Neural cell (in vitro differentiated cells): ENCODE results near the gene EEPD1. TPM values are rescaled to one million over a fixed set of nuclear protein-coding genes. Genes with fewer than 3 reads are reported as not detected.

Source experiments
- H2AFZ ChIP-seq: fragments of 200-600, 300-800 bp; sonication (generic), shearing (Covaris generic); 2 replicates; pipeline ENCODE4 v1.6.0; 2014; ENCODE audit warnings: low read depth, mild to moderate bottlenecking, antibody characterized with exemption, low read length, moderate library complexity
- H3F3A ChIP-seq: fragments of 200-600 bp; shearing (Covaris generic); 2 replicates; pipeline ENCODE4 v1.6.1; 2016; ENCODE audit warnings: mild to moderate bottlenecking, moderate library complexity, mixed read lengths, antibody characterized with exemption, low read length; ENCODE audit not compliant: insufficient read depth, poor library complexity, severe bottlenecking
- H3K27ac ChIP-seq: fragments of 200-600, 300-800 bp; sonication (generic), shearing (Covaris generic); 2 replicates; pipeline ENCODE4 v1.5.1; 2014; ENCODE audit warnings: mild to moderate bottlenecking, low read length, moderate library complexity
- H3K27me3 ChIP-seq: fragments of 300-800, 200-600 bp; sonication (generic), shearing (Covaris generic); 2 replicates; pipeline ENCODE4 v1.6.0; 2014; ENCODE audit warnings: mild to moderate bottlenecking, low read depth, low read length, moderate library complexity; ENCODE audit not compliant: insufficient read depth
- H3K36me3 ChIP-seq: fragments of 300-800, 200-600 bp; sonication (generic), shearing (Covaris generic); 2 replicates; pipeline ENCODE4 v1.5.1; 2014; ENCODE audit warnings: mild to moderate bottlenecking, antibody characterized with exemption, low read length, moderate library complexity; ENCODE audit not compliant: insufficient read depth
- H3K4me2 ChIP-seq: fragments of 300-800, 200-600 bp; sonication (generic), shearing (Covaris generic); 2 replicates; pipeline ENCODE4 v1.6.0; 2014; ENCODE audit warnings: mild to moderate bottlenecking, low read length
- H3K4me3 ChIP-seq: fragments of 300-800, 200-600 bp; sonication (generic), shearing (Covaris generic); 2 replicates; pipeline ENCODE4 v1.5.1; 2014; ENCODE audit warnings: mild to moderate bottlenecking, low read length, moderate library complexity
- H3K79me2 ChIP-seq: fragments of 200-600 bp; shearing (Covaris generic); replicated peaks from 2 replicates; pipeline ENCODE4 v1.6.0; 2014; ENCODE audit warnings: mild to moderate bottlenecking, low read length, moderate library complexity; ENCODE audit not compliant: insufficient read depth
- H3K9ac ChIP-seq: fragments of 300-800, 200-600 bp; sonication (generic), shearing (Covaris generic); 2 replicates; pipeline ENCODE4 v1.6.1; 2016; ENCODE audit warnings: mild to moderate bottlenecking, low read length, mixed read lengths
- H3K9me2 ChIP-seq: fragments of 200-600 bp; shearing (Covaris generic); 2 replicates; pipeline ENCODE4 v1.6.1; 2016; ENCODE audit warnings: mild to moderate bottlenecking, low read length, mixed read lengths; ENCODE audit not compliant: insufficient read depth
- H3K9me3 ChIP-seq: fragments of 200-600, 300-800 bp; sonication (generic), shearing (Covaris generic); 2 replicates; pipeline ENCODE4 v1.6.1; 2016; ENCODE audit warnings: mild to moderate bottlenecking, mixed run types, low read length, moderate library complexity, mixed read lengths
- H4K20me1 ChIP-seq: fragments of 200-600 bp; shearing (Covaris generic); 2 replicates; pipeline ENCODE4 v1.6.1; 2016; ENCODE audit warnings: mild to moderate bottlenecking, mixed run types; ENCODE audit not compliant: insufficient read depth
- EP300 ChIP-seq: fragments of 450-650 bp; conservative IDR thresholded peaks from 2 replicates; pipeline ENCODE4 v1.6.1; 2014; ENCODE audit warnings: antibody characterized with exemption, mild to moderate bottlenecking, moderate library complexity; ENCODE audit not compliant: poor library complexity, severe bottlenecking
- MXI1 ChIP-seq: fragments of 450-650 bp; conservative IDR thresholded peaks from 2 replicates; pipeline ENCODE4 v1.6.1; 2014; ENCODE audit warnings: antibody characterized with exemption, mild to moderate bottlenecking; ENCODE audit not compliant: poor library complexity, severe bottlenecking
- POLR2AphosphoS5 ChIP-seq: IDR thresholded peaks from 2 replicates; pipeline ENCODE4 v1.6.1; 2012
- RAD21 ChIP-seq: fragments of 450-650 bp; conservative IDR thresholded peaks from 2 replicates; pipeline ENCODE4 v1.6.1; 2014; ENCODE audit warnings: antibody characterized with exemption, mild to moderate bottlenecking, moderate library complexity
- SMC3 ChIP-seq: fragments of 450-650 bp; conservative IDR thresholded peaks from 2 replicates; pipeline ENCODE4 v1.6.1; 2014; ENCODE audit warnings: antibody characterized with exemption, mild to moderate bottlenecking, moderate library complexity; ENCODE audit not compliant: poor library complexity
- TAF1 ChIP-seq: IDR thresholded peaks from 2 replicates; pipeline ENCODE4 v1.6.1; 2012; ENCODE audit warnings: low read depth
- polyA plus RNA-seq: library from polyadenylated mRNA; depleted of rRNA; stranded (reverse); fragments of >200 nt; gene quantifications from 2 replicates; pipeline ENCODE4 v1.2.3, GENCODE V29; 2014
- TF ChIP-seq, protein P1 (sequence below): fragments of 450-650 bp; IDR thresholded peaks from 2 replicates; pipeline ENCODE4 v1.5.1; 2014; ENCODE audit warnings: antibody characterized with exemption, mild to moderate bottlenecking, moderate library complexity; ENCODE audit not compliant: poor library complexity, severe bottlenecking
- TF ChIP-seq, protein P2 (sequence below): IDR thresholded peaks from 2 replicates; pipeline ENCODE4 v1.6.1; 2012; ENCODE audit warnings: borderline replicate concordance

The EEPD1 gene
- polyA plus RNA-seq, 1 donor from 2014 or later: 4.2 TPM

DNA sequence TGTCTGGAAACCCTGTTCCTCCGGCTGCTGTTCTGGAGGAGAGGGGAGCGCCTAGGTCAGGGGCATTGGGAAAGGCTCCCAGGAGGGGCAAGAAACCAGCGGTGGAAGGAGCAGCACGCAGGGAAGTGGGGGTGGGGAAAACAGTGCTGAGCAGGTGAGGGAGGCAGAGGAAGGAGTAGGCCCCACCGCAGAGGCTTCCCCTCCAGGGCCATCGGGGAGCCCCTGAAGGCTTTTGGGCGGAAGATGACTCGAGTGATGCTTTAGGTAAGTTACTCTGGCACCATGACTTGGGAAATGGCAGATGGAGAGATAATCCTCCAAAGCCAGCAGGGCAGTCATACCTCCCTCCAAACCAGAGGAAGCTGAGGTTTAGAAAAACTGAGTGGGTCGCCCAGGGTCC lies 130.1 kb downstream of the EEPD1 start:
- no peak overlapping the region for H3K27ac ChIP-seq
- no peaks in the 10 kb centered on the region for H3K36me3 ChIP-seq
- TF ChIP-seq MXI1: no peak
- TF ChIP-seq, protein P1, sequence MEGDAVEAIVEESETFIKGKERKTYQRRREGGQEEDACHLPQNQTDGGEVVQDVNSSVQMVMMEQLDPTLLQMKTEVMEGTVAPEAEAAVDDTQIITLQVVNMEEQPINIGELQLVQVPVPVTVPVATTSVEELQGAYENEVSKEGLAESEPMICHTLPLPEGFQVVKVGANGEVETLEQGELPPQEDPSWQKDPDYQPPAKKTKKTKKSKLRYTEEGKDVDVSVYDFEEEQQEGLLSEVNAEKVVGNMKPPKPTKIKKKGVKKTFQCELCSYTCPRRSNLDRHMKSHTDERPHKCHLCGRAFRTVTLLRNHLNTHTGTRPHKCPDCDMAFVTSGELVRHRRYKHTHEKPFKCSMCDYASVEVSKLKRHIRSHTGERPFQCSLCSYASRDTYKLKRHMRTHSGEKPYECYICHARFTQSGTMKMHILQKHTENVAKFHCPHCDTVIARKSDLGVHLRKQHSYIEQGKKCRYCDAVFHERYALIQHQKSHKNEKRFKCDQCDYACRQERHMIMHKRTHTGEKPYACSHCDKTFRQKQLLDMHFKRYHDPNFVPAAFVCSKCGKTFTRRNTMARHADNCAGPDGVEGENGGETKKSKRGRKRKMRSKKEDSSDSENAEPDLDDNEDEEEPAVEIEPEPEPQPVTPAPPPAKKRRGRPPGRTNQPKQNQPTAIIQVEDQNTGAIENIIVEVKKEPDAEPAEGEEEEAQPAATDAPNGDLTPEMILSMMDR: no peak

DNA sequence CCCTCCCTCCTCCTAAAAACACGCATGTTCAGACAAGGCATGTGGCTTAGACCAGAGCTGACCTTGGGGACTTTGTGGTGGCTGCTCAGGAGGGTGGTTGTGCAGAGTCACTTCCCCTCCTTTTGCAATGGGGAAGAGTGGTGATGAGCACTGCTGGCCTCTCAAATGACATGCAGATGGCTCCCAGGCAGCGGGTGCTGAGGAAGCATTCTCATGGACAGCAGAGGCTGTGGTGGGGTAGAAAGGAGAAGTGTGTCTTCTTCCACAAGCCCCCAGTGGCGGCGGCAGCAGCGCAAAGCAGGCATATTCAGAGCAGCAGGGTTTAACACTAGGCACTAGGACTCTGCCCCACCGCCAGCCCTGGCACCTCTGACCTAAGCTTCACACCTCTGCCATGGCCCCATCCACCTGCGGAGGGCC lies 130.7 kb downstream of the EEPD1 start:
- Histone ChIP-seq H3K9ac (no peak overlapping the region), H3K36me3 (no peaks in the 10 kb centered on the region), H3K4me3 (no peak overlapping the region), H4K20me1 (no peaks in the 10 kb centered on the region), H3K27ac (no peak overlapping the region), H3K79me2 (no peaks in the 10 kb centered on the region), H3F3A (no peaks in the 10 kb centered on the region), H2AFZ (no peak overlapping the region), H3K9me2 (no peaks in the 10 kb centered on the region), H3K9me3 (no peaks in the 10 kb centered on the region), H3K4me2 (no peak overlapping the region), H3K27me3 (no peaks in the 10 kb centered on the region)
- TF ChIP-seq, protein P2, sequence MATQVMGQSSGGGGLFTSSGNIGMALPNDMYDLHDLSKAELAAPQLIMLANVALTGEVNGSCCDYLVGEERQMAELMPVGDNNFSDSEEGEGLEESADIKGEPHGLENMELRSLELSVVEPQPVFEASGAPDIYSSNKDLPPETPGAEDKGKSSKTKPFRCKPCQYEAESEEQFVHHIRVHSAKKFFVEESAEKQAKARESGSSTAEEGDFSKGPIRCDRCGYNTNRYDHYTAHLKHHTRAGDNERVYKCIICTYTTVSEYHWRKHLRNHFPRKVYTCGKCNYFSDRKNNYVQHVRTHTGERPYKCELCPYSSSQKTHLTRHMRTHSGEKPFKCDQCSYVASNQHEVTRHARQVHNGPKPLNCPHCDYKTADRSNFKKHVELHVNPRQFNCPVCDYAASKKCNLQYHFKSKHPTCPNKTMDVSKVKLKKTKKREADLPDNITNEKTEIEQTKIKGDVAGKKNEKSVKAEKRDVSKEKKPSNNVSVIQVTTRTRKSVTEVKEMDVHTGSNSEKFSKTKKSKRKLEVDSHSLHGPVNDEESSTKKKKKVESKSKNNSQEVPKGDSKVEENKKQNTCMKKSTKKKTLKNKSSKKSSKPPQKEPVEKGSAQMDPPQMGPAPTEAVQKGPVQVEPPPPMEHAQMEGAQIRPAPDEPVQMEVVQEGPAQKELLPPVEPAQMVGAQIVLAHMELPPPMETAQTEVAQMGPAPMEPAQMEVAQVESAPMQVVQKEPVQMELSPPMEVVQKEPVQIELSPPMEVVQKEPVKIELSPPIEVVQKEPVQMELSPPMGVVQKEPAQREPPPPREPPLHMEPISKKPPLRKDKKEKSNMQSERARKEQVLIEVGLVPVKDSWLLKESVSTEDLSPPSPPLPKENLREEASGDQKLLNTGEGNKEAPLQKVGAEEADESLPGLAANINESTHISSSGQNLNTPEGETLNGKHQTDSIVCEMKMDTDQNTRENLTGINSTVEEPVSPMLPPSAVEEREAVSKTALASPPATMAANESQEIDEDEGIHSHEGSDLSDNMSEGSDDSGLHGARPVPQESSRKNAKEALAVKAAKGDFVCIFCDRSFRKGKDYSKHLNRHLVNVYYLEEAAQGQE: no peak
- no peak for TF ChIP-seq MXI1
- no peak for TF ChIP-seq SMC3
- TF ChIP-seq EP300: no peak
- TF ChIP-seq RAD21: no peak
- no peak for TF ChIP-seq TAF1
- TF ChIP-seq POLR2AphosphoS5: no peak
- TF ChIP-seq, protein P1: no peak

More for the DNA sequence above, 130.1 kb downstream of the EEPD1 start:
- no peak overlapping the region for H3K9ac ChIP-seq
- H3K4me2 ChIP-seq: no peak overlapping the region
- no peaks in the 10 kb centered on the region for H3K79me2 ChIP-seq
- no peaks in the 10 kb centered on the region for H4K20me1 ChIP-seq
- no peaks in the 10 kb centered on the region for H3K27me3 ChIP-seq
- no peak overlapping the region for H3K4me3 ChIP-seq
- H2AFZ ChIP-seq: no peak overlapping the region
- no peaks in the 10 kb centered on the region for H3K9me2 ChIP-seq
- no peaks in the 10 kb centered on the region for H3F3A ChIP-seq
- H3K9me3 ChIP-seq: no peaks in the 10 kb centered on the region
